Natural killer cell (primary cell): ENCODE results near the gene BET1. TPM values are rescaled to one million over a fixed set of nuclear protein-coding genes. Genes with fewer than 3 reads are reported as not detected.

ENCODE experiments used
- ATAC-seq, 3 donors: fragments of 150-1000 bp in 2 of 3; fragments of 200-7000 bp in 1 of 3; cut with Tn5 transposase; 1 replicate in 1 of 3; 2 replicates in 2 of 3; pipeline ENCODE4 v1.10.0; 2021; ENCODE audit warnings: mild to moderate bottlenecking in 2 of 3, moderate library complexity in 2 of 3
- DNase-seq, 2 donors: peaks; one replicate each; pipeline versions ENCODE4 v3.0.0 to v3.0.0-alpha.2; 2013 to 2021; ENCODE audit warnings: mixed read lengths in 1 of 2
- H3K27ac ChIP-seq: one replicate; pipeline ENCODE4 v1.5.1; 2013; ENCODE audit warnings: mild to moderate bottlenecking, low read length
- H3K27me3 ChIP-seq: one replicate; pipeline ENCODE4 v1.6.1; 2013; ENCODE audit warnings: low read length; ENCODE audit not compliant: control insufficient read depth, insufficient read depth
- H3K36me3 ChIP-seq: one replicate; pipeline ENCODE4 v1.6.1; 2013; ENCODE audit warnings: low read length; ENCODE audit not compliant: control insufficient read depth, insufficient read depth
- H3K4me1 ChIP-seq: one replicate; pipeline ENCODE4 v1.6.1; 2013; ENCODE audit warnings: low read length; ENCODE audit not compliant: control insufficient read depth, insufficient read depth
- H3K4me3 ChIP-seq: one replicate; pipeline ENCODE4 v1.5.1; 2013; ENCODE audit warnings: low read length
- H3K9me3 ChIP-seq: one replicate; pipeline ENCODE4 v1.6.1; 2013; ENCODE audit warnings: low read length; ENCODE audit not compliant: control insufficient read depth, insufficient read depth
- H3K27ac Mint-ChIP-seq, 2 donors: one replicate each; pipeline ENCODE4 v1.8.0; 2022; ENCODE audit warnings: mild to moderate bottlenecking in 2 of 2, mixed read lengths in 2 of 2, moderate library complexity in 1 of 2
- H3K27me3 Mint-ChIP-seq, 2 donors: one replicate each; pipeline ENCODE4 v1.8.0; 2022; ENCODE audit warnings: low read depth in 2 of 2, mixed read lengths in 2 of 2
- H3K36me3 Mint-ChIP-seq: one replicate; pipeline ENCODE4 v1.8.0; 2022; ENCODE audit warnings: mixed read lengths
- H3K4me1 Mint-ChIP-seq, 2 donors: one replicate each; pipeline ENCODE4 v1.8.0; 2022; ENCODE audit warnings: mixed read lengths in 2 of 2
- H3K4me3 Mint-ChIP-seq: one replicate; pipeline ENCODE4 v1.8.0; 2022; ENCODE audit warnings: mild to moderate bottlenecking, moderate library complexity, mixed read lengths
- H3K9me3 Mint-ChIP-seq, 2 donors: one replicate each; pipeline ENCODE4 v1.8.0; 2022; ENCODE audit warnings: mixed read lengths in 2 of 2
- WGBS: methylation state at CpG from one replicate; pipeline ENCODE4 v1.1.7; 2013; ENCODE audit warnings: missing lambda C conversion rate; ENCODE audit not compliant: insufficient coverage; 5-methylcytosine and 5-hydroxymethylcytosine counted together
- intact Hi-C: fragments of 100-400 bp; cut with micrococcal nuclease; formaldehyde crosslinking; loops from one replicate; pipeline ENCODE4 v1.14.2; 2022
- total RNA-seq, 4 donors: library from RNA; stranded (reverse); fragments of 120-200 nt in 1 of 4; gene quantifications; one replicate each; pipeline versions ENCODE4 v1.2.3 to v1.2.4, GENCODE V29; 2013 to 2022
- TF ChIP-seq, protein P1 (sequence below): fragments of 200-600 bp; IDR thresholded peaks from one replicate; pipeline ENCODE4 v1.8.0; 2022; ENCODE audit warnings: antibody characterized with exemption

BET1 gene
- total RNA-seq, 3 donors from 2014 or later (not counting 1 experiment from before 2014, with no cell fraction given): 13.1 to 14.0 (median 13.9) TPM

DNA sequence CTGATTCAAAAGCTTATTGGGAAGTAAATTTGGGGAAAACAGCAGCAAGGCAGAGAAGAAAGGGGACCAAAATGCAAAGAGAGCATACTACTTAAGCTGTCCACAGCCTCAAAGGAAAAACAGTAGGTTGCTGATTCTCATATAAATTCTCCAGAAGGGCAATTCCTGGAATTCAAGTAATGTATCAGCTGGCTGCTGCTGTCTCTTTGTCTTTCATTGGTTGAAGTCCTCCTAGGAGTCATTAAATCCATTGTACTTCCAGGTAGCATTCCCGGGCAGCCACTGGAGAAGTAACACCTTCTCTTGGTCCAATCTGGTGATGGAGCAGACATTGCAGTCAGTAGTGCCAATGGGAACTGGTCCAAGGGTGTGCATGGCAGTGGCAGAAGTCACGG, 22.7 kb downstream of the BET1 start:
- Mint-ChIP-seq H3K9me3 (no peaks in the 10 kb centered on the region), H3K4me1 (peaks cover 0 to 6% of the 10 kb centered on the region in 2 donors), H3K27ac (no peak overlapping the region), H3K4me3 (no peak overlapping the region), H3K36me3 (no peaks in the 10 kb centered on the region), H3K27me3 (peaks cover 6 to 7% of the 10 kb centered on the region in 2 donors)
- no peaks in the 10 kb centered on the region for H3K36me3 ChIP-seq
- no peak overlapping the region for H3K4me3 ChIP-seq
- TF ChIP-seq, protein P1, sequence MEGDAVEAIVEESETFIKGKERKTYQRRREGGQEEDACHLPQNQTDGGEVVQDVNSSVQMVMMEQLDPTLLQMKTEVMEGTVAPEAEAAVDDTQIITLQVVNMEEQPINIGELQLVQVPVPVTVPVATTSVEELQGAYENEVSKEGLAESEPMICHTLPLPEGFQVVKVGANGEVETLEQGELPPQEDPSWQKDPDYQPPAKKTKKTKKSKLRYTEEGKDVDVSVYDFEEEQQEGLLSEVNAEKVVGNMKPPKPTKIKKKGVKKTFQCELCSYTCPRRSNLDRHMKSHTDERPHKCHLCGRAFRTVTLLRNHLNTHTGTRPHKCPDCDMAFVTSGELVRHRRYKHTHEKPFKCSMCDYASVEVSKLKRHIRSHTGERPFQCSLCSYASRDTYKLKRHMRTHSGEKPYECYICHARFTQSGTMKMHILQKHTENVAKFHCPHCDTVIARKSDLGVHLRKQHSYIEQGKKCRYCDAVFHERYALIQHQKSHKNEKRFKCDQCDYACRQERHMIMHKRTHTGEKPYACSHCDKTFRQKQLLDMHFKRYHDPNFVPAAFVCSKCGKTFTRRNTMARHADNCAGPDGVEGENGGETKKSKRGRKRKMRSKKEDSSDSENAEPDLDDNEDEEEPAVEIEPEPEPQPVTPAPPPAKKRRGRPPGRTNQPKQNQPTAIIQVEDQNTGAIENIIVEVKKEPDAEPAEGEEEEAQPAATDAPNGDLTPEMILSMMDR: no peak
- ATAC-seq (no peak), DNase-seq (no peak)
- WGBS: 100% methylated on average over 2 of the region's 2 CpGs
- H3K9me3 ChIP-seq: no peaks in the 10 kb centered on the region
- H3K27ac ChIP-seq: no peak overlapping the region
- no peaks in the 10 kb centered on the region for H3K27me3 ChIP-seq
- intact Hi-C loops: no loop called here
- H3K4me1 ChIP-seq: no peaks in the 10 kb centered on the region

DNA sequence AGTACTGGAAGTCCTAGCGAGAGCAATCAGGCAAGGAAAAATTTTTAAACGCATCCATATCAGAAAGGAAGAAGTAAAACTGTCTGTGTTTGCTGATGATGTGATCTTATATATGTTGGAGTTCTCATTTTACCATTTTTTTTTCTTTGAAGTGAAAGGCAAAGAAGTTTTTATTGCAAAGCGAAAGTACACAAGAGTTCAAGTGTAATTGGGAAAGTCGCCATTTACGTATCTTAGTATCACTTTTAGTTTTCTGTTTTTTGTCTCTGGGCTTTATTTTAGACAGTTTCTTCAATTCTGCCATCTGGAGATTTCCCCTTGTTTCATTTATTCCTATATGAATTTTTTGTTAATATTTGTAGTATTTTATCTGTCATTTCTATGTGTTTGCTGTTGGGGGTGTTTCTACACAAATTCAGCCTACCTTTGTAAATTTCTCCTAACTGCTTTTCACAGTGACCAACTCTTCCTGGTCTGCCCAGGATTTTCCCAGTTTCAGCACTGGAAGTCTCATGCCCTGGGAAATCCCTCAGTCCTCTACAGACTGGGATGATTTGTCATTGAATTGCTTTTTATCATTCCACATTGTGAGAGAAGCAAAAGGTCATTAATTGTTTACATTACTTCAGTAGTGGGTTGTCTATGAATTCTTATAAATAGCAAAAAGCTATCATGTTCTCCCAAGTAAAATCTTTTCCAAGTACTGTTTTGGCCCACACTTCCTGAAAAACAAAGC, 23.2 kb downstream of the BET1 start:
- no peak overlapping the region for H3K4me3 ChIP-seq
- Mint-ChIP-seq H3K4me1 (peaks cover 0 to 6% of the 10 kb centered on the region in 2 donors), H3K9me3 (no peaks in the 10 kb centered on the region), H3K27me3 (peaks cover 6 to 7% of the 10 kb centered on the region in 2 donors), H3K36me3 (no peaks in the 10 kb centered on the region), H3K27ac (no peak overlapping the region), H3K4me3 (no peak overlapping the region)
- H3K27ac ChIP-seq: no peak overlapping the region
- no peaks in the 10 kb centered on the region for H3K27me3 ChIP-seq
- DNase-seq: no peak
- TF ChIP-seq, protein P1: no peak
- ATAC-seq: no peak
- H3K36me3 ChIP-seq: no peaks in the 10 kb centered on the region
- no peaks in the 10 kb centered on the region for H3K4me1 ChIP-seq
- intact Hi-C loops: no loop called here
- H3K9me3 ChIP-seq: no peaks in the 10 kb centered on the region
- 88% methylated on average over 3 of the region's 5 CpGs for WGBS

DNA sequence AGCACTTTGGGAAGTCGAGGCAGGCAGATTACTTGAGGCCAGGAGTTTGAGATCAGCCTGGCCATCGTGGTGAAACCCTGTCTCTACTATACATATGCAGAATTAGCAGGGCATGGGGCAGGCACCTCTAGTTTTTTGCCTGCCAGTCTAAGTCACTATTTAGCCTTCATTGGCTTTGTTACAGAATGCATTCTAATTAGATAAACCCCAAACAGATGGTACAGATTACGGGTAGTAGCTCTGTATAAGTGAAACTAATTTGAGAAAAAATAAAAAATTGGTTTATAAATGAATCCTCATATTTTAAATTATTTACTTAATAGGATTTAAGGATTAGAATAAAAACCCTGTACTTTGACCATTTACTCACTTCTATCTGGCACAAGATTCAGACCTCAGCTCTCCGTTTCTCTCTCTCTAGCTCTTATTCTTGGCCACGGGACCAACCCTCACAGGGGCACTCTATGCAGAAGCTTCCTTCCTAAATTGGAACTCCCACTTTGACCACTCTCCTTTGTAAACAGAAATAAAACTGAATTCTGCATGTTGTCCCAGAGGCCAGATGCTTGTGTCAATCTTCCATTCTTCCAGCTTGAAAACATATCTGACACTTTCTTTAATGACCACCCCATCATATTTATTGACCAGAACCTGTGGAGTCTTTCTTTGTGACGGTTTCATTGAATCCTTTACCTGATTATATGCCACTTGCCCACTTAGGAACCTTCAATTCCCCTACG, 26.8 kb downstream of the BET1 start:
- H3K36me3 ChIP-seq: no peaks in the 10 kb centered on the region

More for the DNA sequence above, 26.8 kb downstream of the BET1 start:
- Mint-ChIP-seq H3K4me3 (no peak overlapping the region), H3K27me3 (peaks cover 6 to 7% of the 10 kb centered on the region in 2 donors), H3K36me3 (no peaks in the 10 kb centered on the region), H3K27ac (no peak overlapping the region), H3K9me3 (no peaks in the 10 kb centered on the region), H3K4me1 (peaks cover 0 to 6% of the 10 kb centered on the region in 2 donors)
- Histone ChIP-seq H3K9me3 (no peaks in the 10 kb centered on the region), H3K27me3 (no peaks in the 10 kb centered on the region), H3K27ac (no peak overlapping the region), H3K4me1 (no peaks in the 10 kb centered on the region), H3K4me3 (no peak overlapping the region)
- TF ChIP-seq, protein P1: no peak
- DNase-seq (no peak), ATAC-seq (no peak)
- 74% methylated on average over 6 of the region's 7 CpGs for whole genome bisulfite sequencing
- intact Hi-C loops: no loop called here
